Stimulated activated CD8-positive, alpha-beta memory T cell treated with anti-CD3 and anti-CD28 coated beads, Interleukin-7, amount 100 ng/mL, for 24 hours (primary cell): ENCODE data around the gene PLB1.

Experiments used
- DNase-seq: peaks from one replicate; pipeline ENCODE4 v3.0.0-alpha.2; 2020; ENCODE audit warnings: low read depth

PLB1 gene

DNA sequence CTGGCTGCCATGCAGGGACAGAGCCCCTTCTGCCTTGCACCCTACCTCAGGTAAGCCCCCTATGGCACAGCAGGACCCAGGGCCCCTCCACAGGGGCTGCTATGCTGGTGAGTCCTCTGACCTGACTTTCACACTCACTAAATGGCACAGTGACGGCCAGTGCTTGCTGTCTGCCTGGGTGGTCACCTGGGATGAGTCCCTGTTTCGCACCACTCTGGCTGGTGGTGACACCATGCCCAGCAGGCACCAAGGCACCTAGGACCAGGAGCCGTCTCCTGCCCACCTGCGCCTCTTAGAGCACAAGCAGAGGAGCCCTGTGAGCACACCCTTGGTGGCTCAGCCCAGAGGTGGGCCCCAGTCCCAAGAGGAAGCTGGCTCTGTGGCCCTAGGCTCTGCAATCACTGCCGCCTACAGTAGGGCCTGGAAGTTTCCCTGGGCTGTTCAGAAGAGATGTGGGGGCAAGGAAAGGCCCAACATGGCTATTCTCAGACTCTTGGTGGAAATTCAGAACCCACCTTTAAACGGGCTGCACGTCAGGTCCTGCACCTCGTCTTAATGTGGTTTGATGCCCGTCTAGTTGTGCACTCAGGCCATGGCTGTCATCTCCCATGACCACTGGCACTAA, 96.0 kb downstream of the PLB1 start:
- no peak for DNase-seq

GRCh38 chr2:28592481-28592880, 96.6 kb downstream of the PLB1 start:
- no peak for DNase-seq

DNA sequence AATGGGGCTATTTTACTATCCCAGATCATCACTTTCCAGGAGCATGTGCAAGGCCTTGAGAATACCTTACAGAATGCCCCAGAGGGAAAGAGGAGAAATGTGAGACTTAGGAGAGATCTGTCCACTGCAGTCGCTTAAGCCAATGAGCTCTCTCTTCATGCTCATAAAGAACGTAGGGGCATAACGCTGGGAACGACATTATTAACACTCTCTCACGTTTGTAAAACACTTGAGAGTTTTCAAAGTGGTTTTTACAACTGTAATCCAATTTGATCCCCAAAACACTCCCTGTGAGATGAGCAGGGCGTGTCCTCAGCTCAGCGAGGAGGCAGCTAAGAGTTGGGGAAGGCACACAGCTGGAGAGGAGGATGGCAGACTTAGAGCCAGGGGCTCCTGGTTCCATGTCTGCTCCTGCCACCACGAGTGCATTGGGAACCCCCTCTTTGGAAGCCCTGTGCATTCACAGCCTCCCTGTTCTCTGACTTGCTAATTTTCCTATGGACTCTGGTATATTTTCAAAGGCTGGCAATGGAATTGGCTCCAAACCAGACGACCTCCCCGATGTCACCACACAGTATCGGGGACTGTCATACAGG, 97.4 kb downstream of the PLB1 start:
- no peak for DNase-seq

GRCh38 chr2:28594000-28594331, 98.1 kb downstream of the PLB1 start:
- no peak for DNase-seq

DNA sequence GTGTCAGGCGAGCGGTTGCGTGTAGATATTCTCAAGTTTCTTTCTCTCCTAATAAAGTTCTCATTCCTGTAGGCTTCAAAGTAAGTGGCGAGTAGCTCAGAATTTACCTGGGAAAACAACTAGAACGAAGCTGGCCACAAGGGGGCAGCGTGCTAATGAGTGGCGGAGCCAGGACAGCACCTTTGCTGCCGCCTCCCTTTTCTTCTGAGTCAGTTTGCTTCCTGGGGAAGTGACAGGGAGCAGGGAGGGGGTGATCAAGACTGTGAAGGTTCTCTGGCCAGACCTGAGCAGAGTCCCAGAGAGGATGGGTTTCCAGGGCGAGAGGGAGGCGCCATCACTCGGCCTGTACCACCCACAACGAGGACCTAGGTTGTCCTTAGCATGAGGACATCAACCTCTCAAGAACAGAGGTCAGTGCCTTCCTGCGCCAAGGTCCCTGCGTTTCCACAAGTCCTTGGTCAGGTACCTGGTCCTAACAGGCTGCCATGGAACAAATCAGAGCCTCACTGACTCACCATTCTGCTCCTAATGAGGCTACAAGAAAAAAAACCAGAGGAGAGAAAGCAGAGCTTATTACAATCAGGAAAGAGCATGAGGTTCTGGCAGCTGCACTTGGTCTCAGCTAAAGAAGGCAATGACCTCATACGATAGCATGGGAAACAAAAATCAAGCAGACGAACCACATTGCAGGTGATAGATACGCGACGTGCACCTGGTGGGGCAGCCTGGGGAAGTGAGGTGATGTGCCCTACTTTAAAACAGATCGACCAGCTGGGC, 98.7 kb downstream of the PLB1 start:
- DNase-seq: peak; percentile 82

GRCh38 chr2:28595323-28595722, 99.5 kb downstream of the PLB1 start:
- DNase-seq: no peak

DNA sequence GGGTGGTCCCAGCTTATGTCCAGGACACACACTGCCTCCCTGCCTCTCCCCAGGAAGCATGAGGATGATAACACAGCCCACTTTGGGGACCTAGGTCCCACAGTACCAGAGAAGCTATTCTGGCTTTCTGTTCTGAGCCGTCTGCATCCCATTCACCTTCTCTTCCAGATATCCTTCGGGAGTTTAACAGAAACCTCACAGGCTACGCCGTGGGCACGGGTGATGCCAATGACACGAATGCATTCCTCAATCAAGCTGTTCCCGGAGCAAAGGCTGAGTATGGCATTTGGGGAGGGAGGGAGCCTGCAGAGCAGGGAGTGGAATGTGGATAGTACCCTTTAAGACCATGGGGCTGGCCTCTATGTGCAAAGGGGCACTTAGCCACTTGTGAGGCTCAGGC, 102.6 kb downstream of the PLB1 start:
- DNase-seq: no peak

- no peak for DNase-seq
These were observed 104.3 kb downstream of the PLB1 start for GRCh38 chr2:28600181-28600580.

- DNase-seq: no peak
These were observed 105.8 kb downstream of the PLB1 start for GRCh38 chr2:28601616-28602015.

DNA sequence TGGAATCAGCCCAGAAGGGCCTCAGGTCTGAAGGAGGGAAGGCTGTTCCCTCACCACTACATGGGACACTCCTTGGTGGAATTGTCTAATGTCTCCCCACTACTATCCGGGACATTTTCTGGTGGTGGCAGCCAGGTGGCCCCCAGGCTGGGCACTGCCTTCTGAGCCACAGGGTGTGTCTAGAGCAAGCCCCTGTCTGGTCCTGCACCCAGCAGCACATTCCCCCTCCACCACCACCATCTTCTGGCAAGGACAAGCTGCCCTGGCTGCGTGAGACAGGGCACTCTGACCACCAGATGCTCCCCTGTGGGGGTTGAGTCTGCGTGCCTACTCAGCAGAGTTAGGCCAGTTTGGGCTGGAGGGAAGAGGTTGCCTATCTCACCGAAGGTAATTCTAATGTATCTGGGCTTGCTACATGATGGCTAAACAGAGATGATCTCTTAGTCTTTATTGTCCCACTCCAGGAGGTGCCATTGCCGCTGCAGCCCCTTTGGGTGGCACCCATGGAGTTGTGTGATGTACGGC, 106.3 kb downstream of the PLB1 start:
- no peak for DNase-seq

GRCh38 chr2:28602751-28603639, 107.1 kb downstream of the PLB1 start:
- no peak for DNase-seq

DNA sequence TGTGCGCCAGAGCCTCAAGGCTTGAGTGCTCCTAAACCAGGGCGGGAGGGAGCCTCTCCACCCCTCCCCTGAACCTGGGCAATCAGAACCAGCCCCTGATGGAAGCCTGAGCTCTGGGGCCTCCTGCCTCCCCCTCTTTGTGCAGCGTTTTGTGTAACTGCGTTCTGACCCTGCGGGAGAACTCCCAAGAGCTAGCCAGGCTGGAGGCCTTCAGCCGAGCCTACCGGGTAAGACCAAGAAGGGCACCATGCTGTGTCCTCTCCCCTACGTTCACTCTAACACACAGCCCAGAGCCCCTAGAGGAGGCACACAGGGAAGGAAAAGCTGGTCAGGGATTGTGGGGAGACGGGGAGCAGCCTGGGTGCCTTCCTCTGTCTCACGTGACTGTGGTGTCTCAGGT, 108.0 kb downstream of the PLB1 start:
- no peak for DNase-seq

- DNase-seq: no peak
These were observed 108.5 kb downstream of the PLB1 start for GRCh38 chr2:28604284-28604843.

- no peak for DNase-seq
These were observed 111.2 kb downstream of the PLB1 start for GRCh38 chr2:28606986-28607441.

GRCh38 chr2:28607730-28608499, 112.1 kb downstream of the PLB1 start:
- no peak for DNase-seq

DNA sequence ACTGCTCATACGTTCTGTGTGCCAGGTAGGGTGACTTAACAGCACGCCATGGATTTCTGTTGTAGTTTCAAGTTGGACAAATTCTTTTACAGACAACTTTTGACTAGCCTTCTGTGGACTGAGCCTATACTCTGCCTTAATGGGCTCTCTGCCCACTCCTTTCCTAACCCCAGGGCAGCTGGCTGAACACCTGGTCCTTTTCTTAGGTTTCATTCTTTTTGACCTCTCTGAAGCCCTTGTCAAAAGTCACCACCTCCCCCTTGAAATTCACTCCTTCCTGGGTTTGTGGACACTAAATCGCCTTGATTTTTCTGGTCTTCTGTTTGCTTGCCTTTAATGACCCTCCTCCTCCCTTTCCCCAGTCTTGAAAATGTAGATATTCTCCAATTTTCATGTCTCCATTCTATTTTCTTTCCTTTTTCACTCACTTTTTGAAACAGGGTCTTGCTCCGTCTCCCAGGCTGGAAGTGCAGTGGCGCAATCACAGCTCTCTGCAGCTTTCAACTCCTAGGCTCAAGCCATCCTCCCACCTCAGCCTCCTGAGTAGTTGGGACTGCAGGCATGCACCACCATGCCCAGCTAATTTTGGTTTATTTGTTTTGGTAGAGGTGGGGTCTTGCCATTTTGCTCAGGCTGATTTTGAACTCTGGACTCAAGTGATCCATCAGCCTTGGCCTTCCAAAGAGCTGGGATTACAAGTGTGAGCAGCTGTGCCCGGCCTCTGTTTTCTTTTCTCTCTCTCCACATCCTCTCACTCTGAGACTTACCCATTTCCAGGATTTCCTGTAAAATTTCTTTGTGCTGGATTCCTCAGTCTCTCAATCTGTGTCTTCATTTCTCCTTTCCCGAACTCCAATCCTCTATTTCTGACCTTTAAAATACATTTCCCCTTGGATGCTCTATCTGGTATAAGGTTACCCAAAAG, 112.9 kb downstream of the PLB1 start:
- DNase-seq: no peak

- no peak for DNase-seq
These were observed 114.8 kb downstream of the PLB1 start for GRCh38 chr2:28610583-28611201.

- no peak for DNase-seq
These were observed 116.4 kb downstream of the PLB1 start for GRCh38 chr2:28612131-28612812.

GRCh38 chr2:28613186-28613585, 117.3 kb downstream of the PLB1 start:
- no peak for DNase-seq
